GM12878 (cell line): ENCODE measurements around the gene KRTCAP3. TPM values are rescaled to one million over a fixed set of nuclear protein-coding genes. Genes with fewer than 3 reads are reported as not detected.

ENCODE experiments used
- ATAC-seq: fragments of 200-7000 bp; cut with Tn5 transposase; 3 replicates; pipeline ENCODE4 v1.9.1; 2020; ENCODE audit warnings: mild to moderate bottlenecking, moderate library complexity
- BruUV-seq: library from RNA; stranded (reverse); fragments of 400-500 nt; replicated peaks from 2 replicates; lab custom pipeline; 2021; lab: Mats Ljungman, UMichigan
- CTCF ChIA-PET: fragments of 300-600 bp; sonication (Branson Sonifier 250); formaldehyde crosslinking; extraction: SDS; loops from one replicate; lab custom pipeline; 2021; ENCODE audit warnings: inconsistent platforms; lab: Yijun Ruan, JAX
- POLR2A ChIA-PET: fragments of 350-600 bp; formaldehyde crosslinking; extraction: SDS; loops from one replicate; lab custom pipeline; 2021; ENCODE audit warnings: inconsistent platforms; lab: Charles Lee
- RAD21 ChIA-PET: fragments of 300-600 bp; sonication (Branson Sonifier 250); formaldehyde crosslinking; loops from one replicate; lab custom pipeline; 2023; ENCODE audit warnings: antibody characterized with exemption; ENCODE audit not compliant: unreplicated experiment; lab: Charles Lee
- SMC1A ChIA-PET: fragments of 300-600 bp; sonication (Branson Sonifier 250); formaldehyde crosslinking; loops from one replicate; lab custom pipeline; 2023; ENCODE audit not compliant: unreplicated experiment, uncharacterized antibody; lab: Charles Lee
- DNase-seq: peaks from one replicate; pipeline ENCODE4 v3.0.0-alpha.2; 2011; ENCODE audit warnings: low read depth, low spot score
- FAIRE-seq: peaks from 3 replicates; lab custom pipeline; 2011; peaks lifted over from hg19 to GRCh38; lab: Jason Lieb, UNC
- H2AFZ ChIP-seq: 2 replicates; pipeline ENCODE4 v1.6.0; 2011; ENCODE audit warnings: low read depth, low read length, control low read depth; ENCODE audit not compliant: control insufficient read depth
- H3K27ac ChIP-seq: 2 replicates; pipeline ENCODE4 v1.5.1; 2011; ENCODE audit warnings: control low read depth; ENCODE audit not compliant: control insufficient read depth, insufficient read depth
- H3K27me3 ChIP-seq, 2 experiments: replicated peaks in 1 of 2; 2 replicates each; pipeline versions ENCODE4 v1.6.0 to v1.6.1; 2011; ENCODE audit warnings: low read length in 1 of 2; ENCODE audit not compliant: control insufficient read depth in 2 of 2, insufficient read depth in 2 of 2
- H3K36me3 ChIP-seq, 2 experiments: 2 replicates each; pipeline ENCODE4 v1.5.1; 2011; ENCODE audit warnings: low read length in 1 of 2; ENCODE audit not compliant: control insufficient read depth in 2 of 2, insufficient read depth in 2 of 2
- H3K4me1 ChIP-seq: 2 replicates; pipeline ENCODE4 v1.6.1; 2011; ENCODE audit warnings: mild to moderate bottlenecking, low read length, moderate library complexity, mixed read lengths; ENCODE audit not compliant: control insufficient read depth, insufficient read depth
- H3K4me2 ChIP-seq: 2 replicates; pipeline ENCODE4 v1.6.0; 2011; ENCODE audit warnings: control low read depth; ENCODE audit not compliant: control insufficient read depth, insufficient read depth
- H3K4me3 ChIP-seq: fragments of 200-600 bp; sonication (generic); 2 replicates; pipeline ENCODE4 v1.5.1; 2016
- H3K79me2 ChIP-seq: 2 replicates; pipeline ENCODE4 v1.6.0; 2011; ENCODE audit warnings: low read length; ENCODE audit not compliant: control insufficient read depth, insufficient read depth
- H3K9ac ChIP-seq: 2 replicates; pipeline ENCODE4 v1.8.0; 2011; ENCODE audit warnings: low read length, control low read depth, mixed read lengths; ENCODE audit not compliant: control insufficient read depth, insufficient read depth
- H3K9me3 ChIP-seq: replicated peaks from 3 replicates; pipeline ENCODE4 v1.5.1; 2011; ENCODE audit warnings: mild to moderate bottlenecking, low read length; ENCODE audit not compliant: control insufficient read depth, insufficient read depth
- H4K20me1 ChIP-seq: 2 replicates; pipeline ENCODE4 v1.6.0; 2011; ENCODE audit not compliant: control insufficient read depth, insufficient read depth
- BCL11A ChIP-seq: IDR thresholded peaks from 2 replicates; pipeline ENCODE4 v1.6.1; 2011; ENCODE audit warnings: low read depth, low read length
- CBX3 ChIP-seq: fragments of 200-600 bp; sonication (generic); IDR thresholded peaks from 2 replicates; pipeline ENCODE4 v1.6.1; 2016; ENCODE audit warnings: low read depth, borderline replicate concordance
- CREB1 ChIP-seq: IDR thresholded peaks from 2 replicates; pipeline ENCODE4 v1.6.1; 2012; ENCODE audit warnings: low read depth, mild to moderate bottlenecking, inconsistent platforms
- ELK1 ChIP-seq: IDR thresholded peaks from 2 replicates; pipeline ENCODE4 v1.6.1; 2012; ENCODE audit warnings: low read depth, low read length, improper control_type of control experiment
- MYB ChIP-seq: fragments of 150-350 bp; IDR thresholded peaks from 2 replicates; pipeline ENCODE4 v1.6.1; 2014; ENCODE audit warnings: mild to moderate bottlenecking, low read depth, low read length, borderline replicate concordance
- PBX3 ChIP-seq: IDR thresholded peaks from 2 replicates; pipeline ENCODE4 v1.6.1; 2011; ENCODE audit warnings: mild to moderate bottlenecking, low read depth, low read length, moderate library complexity; ENCODE audit not compliant: insufficient replicate concordance
- PML ChIP-seq: IDR thresholded peaks from 2 replicates; pipeline ENCODE4 v1.6.1; 2012; ENCODE audit warnings: low read length, inconsistent platforms
- RAD21 ChIP-seq: IDR thresholded peaks from 2 replicates; pipeline ENCODE4 v1.6.1; 2011; ENCODE audit warnings: mild to moderate bottlenecking, low read depth, low read length, moderate library complexity; ENCODE audit not compliant: insufficient read depth
- RB1 ChIP-seq: fragments of 450-650 bp; formaldehyde crosslinking; IDR thresholded peaks from 2 replicates; pipeline ENCODE4 v1.6.1; 2017; ENCODE audit warnings: mild to moderate bottlenecking, borderline replicate concordance
- ZNF207 ChIP-seq: fragments of 450-650 bp; IDR thresholded peaks from 2 replicates; pipeline ENCODE4 v1.6.1; 2014; ENCODE audit warnings: antibody characterized with exemption, mild to moderate bottlenecking, borderline replicate concordance
- WGBS: methylation state at CpG from one replicate; pipeline ENCODE4 v1.1.6; 2016; ENCODE audit warnings: low lambda C conversion rate; ENCODE audit not compliant: insufficient replicate concordance, insufficient coverage; ENCODE audit errors: missing lambda C conversion rate; 5-methylcytosine and 5-hydroxymethylcytosine counted together
- in situ Hi-C: fragments of 300-500 bp; cut with MboI; formaldehyde crosslinking; loops from 9 replicates; pipeline ENCODE4 v1.14.3; 2018; ENCODE audit warnings: mixed read lengths
- intact Hi-C: fragments of 100-400 bp; cut with micrococcal nuclease; formaldehyde crosslinking; loops from one replicate; pipeline ENCODE4 v1.14.2; 2022; ENCODE audit not compliant: unreplicated experiment
- polyA plus RNA-seq, 11 experiments: library from polyadenylated mRNA; depleted of rRNA in 4 of 11; unstranded in 6 of 11; stranded (reverse) in 5 of 11; fragments of >200 nt; fragmentation: Nextera tagmentation in 4 of 11; fragmentation: Illumina TruSeq in 1 of 11; extraction: Ambion mirVana in 4 of 11; extraction: Trizol in 1 of 11; gene quantifications; 1 replicate in 1 of 11; 2 replicates in 10 of 11; pipeline versions ENCODE4 v1.2.1 to v1.2.3, GENCODE V29; 2011 to 2016; ENCODE audit warnings: inconsistent platforms in 2 of 11, missing spikeins in 2 of 11, low read depth in 1 of 11
- total RNA-seq, 4 experiments: library from RNA; depleted of rRNA in 3 of 4; stranded (reverse); fragments of >200 nt in 3 of 4; fragmentation: Illumina TruSeq in 1 of 4; extraction: Trizol in 1 of 4; gene quantifications; 2 replicates each; pipeline versions ENCODE4 v1.2.1 to v1.2.3, GENCODE V29; 2013 to 2021
- TF ChIP-seq, protein P1 (sequence below): IDR thresholded peaks from 2 replicates; pipeline ENCODE4 v1.6.1; 2012; ENCODE audit warnings: low read depth, low read length, improper control_type of control experiment
- TF ChIP-seq, protein P2 (sequence below): fragments of 450-650 bp; IDR thresholded peaks from 2 replicates; pipeline ENCODE4 v1.6.1; 2016; ENCODE audit warnings: mild to moderate bottlenecking, moderate library complexity, borderline replicate concordance

Gene KRTCAP3
- total and polyA plus RNA-seq, 10 of the 15 experiments (the other 5 are each of a cell fraction or from before 2014, with no cell fraction given): 0.26 to 2.2 (median 0.82) TPM; not detected in 1

GRCh38 chr2:27492557-27492956, 50.4 kb downstream of the KRTCAP3 start:
- Histone ChIP-seq H3K36me3 (no peaks in the 10 kb centered on the region), H3K27me3 (peaks cover 6 to 13% of the 10 kb centered on the region in 2 experiments; a peak in 3 of 4 replicates), H4K20me1 (no peaks in the 10 kb centered on the region), H3K9me3 (no peaks in the 10 kb centered on the region), H3K4me1 (peaks cover 3% of the 10 kb centered on the region; the same call in 1 of the 2 replicates), H3K27ac (no peak overlapping the region), H3K4me2 (no peak overlapping the region), H3K9ac (no peak overlapping the region), H3K79me2 (no peaks in the 10 kb centered on the region), H2AFZ (no peak overlapping the region), H3K4me3 (no peak overlapping the region)
- no peak for ATAC-seq
- 24% methylated on average over 4 of the region's 4 CpGs for WGBS
- intact Hi-C loops: no loop called here
- TF ChIP-seq, protein P1, sequence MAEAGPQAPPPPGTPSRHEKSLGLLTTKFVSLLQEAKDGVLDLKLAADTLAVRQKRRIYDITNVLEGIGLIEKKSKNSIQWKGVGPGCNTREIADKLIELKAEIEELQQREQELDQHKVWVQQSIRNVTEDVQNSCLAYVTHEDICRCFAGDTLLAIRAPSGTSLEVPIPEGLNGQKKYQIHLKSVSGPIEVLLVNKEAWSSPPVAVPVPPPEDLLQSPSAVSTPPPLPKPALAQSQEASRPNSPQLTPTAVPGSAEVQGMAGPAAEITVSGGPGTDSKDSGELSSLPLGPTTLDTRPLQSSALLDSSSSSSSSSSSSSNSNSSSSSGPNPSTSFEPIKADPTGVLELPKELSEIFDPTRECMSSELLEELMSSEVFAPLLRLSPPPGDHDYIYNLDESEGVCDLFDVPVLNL: no peak
- no peak for TF ChIP-seq MYB
- TF ChIP-seq ZNF207: no peak
- no peak for TF ChIP-seq RAD21
- TF ChIP-seq BCL11A: no peak
- no peak for TF ChIP-seq CBX3
- TF ChIP-seq PML: no peak
- TF ChIP-seq, protein P2, sequence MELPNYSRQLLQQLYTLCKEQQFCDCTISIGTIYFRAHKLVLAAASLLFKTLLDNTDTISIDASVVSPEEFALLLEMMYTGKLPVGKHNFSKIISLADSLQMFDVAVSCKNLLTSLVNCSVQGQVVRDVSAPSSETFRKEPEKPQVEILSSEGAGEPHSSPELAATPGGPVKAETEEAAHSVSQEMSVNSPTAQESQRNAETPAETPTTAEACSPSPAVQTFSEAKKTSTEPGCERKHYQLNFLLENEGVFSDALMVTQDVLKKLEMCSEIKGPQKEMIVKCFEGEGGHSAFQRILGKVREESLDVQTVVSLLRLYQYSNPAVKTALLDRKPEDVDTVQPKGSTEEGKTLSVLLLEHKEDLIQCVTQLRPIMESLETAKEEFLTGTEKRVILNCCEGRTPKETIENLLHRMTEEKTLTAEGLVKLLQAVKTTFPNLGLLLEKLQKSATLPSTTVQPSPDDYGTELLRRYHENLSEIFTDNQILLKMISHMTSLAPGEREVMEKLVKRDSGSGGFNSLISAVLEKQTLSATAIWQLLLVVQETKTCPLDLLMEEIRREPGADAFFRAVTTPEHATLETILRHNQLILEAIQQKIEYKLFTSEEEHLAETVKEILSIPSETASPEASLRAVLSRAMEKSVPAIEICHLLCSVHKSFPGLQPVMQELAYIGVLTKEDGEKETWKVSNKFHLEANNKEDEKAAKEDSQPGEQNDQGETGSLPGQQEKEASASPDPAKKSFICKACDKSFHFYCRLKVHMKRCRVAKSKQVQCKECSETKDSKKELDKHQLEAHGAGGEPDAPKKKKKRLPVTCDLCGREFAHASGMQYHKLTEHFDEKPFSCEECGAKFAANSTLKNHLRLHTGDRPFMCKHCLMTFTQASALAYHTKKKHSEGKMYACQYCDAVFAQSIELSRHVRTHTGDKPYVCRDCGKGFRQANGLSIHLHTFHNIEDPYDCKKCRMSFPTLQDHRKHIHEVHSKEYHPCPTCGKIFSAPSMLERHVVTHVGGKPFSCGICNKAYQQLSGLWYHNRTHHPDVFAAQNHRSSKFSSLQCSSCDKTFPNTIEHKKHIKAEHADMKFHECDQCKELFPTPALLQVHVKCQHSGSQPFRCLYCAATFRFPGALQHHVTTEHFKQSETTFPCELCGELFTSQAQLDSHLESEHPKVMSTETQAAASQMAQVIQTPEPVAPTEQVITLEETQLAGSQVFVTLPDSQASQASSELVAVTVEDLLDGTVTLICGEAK: no peak
- TF ChIP-seq ELK1: no peak
- no peak for TF ChIP-seq RB1
- TF ChIP-seq CREB1: no peak
- TF ChIP-seq PBX3: no peak
- CTCF ChIA-PET: no interaction called here
- in situ Hi-C loops: no loop called here
- BruUV-seq: no TSS peak
- FAIRE-seq: no peak
- SMC1A ChIA-PET: no interaction called here
- POLR2A ChIA-PET: no interaction called here
- no peak for DNase-seq
- RAD21 ChIA-PET: no interaction called here
